GM18909 (cell line): ENCODE measurements around the gene ELF5.

Experiments used
- ATAC-seq: cut with Tn5 transposase; IDR thresholded peaks from one replicate; pipeline ENCODE4 v1.9.1; 2021; ENCODE audit warnings: mild to moderate bottlenecking; ENCODE audit not compliant: unreplicated experiment, poor library complexity

The ELF5 gene

DNA sequence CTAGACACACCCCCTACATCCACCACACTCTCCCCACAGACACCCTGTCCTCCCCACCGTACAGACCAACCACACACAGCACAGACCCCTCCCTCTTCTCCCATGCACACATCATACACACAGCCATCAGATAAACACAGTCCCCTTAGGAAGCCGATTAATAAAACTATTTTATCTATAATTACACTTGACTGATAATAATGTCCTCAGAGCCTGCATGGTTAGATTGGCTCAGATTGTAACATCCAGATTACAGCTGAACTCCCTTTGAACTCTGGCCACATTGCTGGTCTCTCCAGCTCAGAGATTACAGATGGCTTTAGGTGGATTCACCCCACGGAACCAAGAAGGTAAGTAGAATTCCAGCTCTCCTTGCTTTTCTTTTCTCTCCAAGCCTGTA lies 9.5 kb upstream of the ELF5 start:
- ATAC-seq = no peak

DNA sequence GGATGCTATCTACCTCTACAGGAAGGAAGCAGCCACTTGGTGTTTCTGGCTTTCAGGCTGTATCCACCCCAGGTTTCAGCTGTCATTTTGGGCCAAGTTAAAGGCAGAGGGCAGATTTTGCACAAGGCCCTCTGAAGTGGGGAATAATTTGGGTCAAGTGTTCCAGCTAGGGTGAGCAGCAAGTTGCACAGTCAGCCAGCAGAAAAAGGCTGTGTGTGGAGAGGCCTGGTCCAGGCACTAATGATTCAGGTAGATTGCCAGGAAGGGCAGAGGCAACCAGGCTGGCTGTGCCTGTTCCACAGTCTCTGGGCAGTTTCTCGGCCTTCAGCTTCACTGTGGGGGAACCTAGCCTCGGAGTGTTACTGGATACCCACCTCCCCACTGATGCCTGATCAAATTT lies 8.6 kb upstream of the ELF5 start:
- no peak for ATAC-seq

DNA sequence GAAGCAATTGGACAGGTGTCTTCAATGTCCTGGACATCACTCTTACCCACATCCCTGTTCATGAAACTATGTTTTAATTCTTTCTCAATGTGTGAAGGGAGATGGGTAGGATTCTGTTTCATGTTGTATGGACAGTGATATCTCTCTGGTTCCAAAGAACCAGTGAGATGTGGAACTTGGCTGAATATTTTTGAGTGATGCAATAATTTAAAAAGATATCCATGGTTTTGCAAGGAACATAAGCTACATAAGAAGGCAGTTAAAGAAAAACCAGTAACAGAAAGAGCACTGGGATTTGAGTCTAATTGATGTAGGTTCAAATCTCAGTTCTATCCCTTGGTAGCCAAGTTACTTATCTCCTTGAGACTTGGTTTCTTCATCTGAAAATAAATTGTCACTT lies 7.7 kb upstream of the ELF5 start:
- ATAC-seq = no peak

GRCh38 chr11:34519595-34520235 lies 6.1 kb upstream of the ELF5 start:
- no peak for ATAC-seq

DNA sequence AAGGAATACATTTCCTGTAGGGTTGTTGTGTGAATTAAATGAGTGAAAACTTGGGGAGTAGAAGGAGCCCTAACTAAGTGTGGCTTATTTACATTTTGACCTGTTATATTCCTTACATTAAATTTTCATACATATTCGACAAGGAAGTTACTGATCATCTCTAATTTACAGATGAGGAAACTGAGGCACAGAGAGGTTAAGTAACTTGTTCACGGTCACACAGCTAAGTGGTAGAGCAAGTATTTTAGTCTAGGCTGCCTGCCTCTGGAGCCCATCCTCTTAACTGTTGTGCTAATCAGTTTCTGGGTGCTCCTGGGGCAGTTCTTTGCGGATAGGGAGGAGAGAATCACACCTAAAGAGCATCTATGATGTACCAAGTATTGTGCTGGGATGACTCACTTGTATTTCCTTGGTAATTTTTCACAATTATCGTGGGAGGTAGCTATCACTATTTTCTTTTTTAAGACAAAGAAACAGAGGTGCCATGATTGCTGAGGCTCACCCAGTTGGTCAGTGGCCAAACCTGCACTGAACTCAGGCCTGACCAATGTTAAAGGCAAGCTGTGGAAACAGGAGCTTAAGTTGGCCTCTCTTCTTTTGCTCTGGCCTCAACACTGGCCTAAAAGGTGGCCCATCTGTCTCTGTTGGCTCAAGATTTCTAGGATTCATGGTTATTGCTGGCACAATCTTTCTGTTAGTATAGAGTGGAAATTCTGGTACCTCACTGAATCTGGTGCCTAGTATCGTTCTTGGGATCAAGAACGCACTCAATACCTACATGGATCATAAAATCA lies 2.9 kb upstream of the ELF5 start:
- ATAC-seq = no peak

- ATAC-seq = no peak
These were observed 1.0 kb upstream of the ELF5 start for GRCh38 chr11:34514597-34514996.

DNA sequence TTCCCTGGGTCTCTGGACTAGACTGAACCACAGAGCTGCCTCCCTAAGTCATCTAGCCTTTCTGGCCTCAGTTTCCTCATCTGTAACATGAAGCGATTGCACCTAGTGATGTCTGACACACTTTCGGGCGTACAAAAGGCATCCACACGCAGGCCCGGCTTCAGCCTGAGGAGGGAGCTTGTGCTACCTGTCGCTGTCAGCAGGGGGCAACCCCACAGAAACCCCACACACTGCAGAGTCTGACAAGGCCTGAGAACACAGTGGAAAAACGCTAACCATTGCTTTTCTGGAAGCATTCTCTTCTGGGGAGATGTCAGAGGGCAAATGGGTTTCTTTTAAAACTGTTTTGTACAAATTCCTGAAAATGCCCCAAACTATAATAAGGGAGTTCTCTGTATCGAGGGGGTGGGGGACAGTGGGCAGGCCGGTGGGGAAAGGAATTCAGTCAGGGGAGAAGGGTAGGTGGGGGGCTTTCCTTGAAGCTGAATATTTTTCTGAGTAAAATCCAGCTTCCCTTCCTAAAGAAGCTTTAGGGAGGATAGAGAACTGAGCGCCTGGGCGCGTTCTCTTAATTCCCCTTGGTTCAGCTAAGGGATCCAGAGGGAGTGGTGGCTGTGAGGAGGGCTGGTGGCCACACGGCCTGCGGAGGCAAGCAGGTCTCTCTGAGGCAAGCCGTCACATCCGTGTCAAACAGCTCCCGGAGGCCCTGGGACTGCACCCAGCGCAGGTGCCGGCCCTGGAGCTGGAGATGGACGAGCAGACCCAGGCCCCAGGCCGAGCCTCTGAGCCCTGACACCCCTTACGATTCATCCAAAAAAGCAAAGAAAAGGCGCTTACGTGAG lies 533 bp downstream of the ELF5 start:
- peak; percentile 90 for ATAC-seq

GRCh38 chr11:34510673-34511072 lies 2.9 kb downstream of the ELF5 start:
- no peak for ATAC-seq

GRCh38 chr11:34510218-34510617 lies 3.4 kb downstream of the ELF5 start:
- ATAC-seq = no peak

DNA sequence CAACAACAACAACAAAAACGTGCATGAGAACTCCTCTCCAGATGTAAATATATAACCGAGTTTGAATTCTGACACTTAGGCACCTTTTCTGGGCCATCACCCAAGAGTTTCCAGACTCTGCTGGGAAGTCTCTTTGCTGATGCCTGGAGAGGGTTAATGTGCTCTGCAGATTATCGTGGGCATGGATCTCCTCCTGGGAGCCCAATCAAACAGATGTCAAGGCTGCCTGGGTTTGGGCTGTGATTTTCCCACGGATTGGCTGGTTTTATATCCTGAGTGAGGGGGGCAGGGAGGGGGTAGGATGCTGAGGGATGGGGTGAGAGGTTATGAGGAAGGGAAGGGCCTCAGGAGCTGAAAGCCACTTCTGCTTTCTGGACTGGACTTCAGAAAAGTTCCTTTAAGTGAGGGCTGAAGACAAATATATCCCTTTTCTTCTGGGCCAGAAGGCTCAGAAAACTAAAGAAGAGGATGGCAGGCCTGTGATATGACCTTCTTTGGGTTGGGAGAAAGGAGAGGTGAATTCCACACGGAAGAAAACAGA lies 4.2 kb downstream of the ELF5 start:
- no peak for ATAC-seq

GRCh38 chr11:34508524-34508923 lies 5.1 kb downstream of the ELF5 start:
- ATAC-seq = no peak

DNA sequence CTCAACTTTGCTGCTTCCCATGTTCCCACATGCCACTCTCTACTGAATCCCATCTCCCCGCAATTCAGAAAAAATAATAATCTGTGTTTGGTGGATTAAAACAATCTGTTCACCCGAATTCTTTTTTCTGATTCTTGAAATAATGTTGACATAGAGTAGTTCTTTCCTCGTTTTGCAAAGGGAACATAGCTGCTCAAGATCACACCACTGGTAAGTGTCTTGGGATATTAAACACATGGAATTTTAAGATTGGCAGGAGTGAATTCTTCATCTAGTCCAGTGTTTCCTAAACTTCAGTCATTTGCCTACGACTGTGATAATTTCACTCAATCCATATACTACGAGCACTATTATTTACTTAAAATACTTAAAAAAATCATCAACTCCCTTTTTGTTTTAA lies 6.0 kb downstream of the ELF5 start:
- no peak for ATAC-seq

DNA sequence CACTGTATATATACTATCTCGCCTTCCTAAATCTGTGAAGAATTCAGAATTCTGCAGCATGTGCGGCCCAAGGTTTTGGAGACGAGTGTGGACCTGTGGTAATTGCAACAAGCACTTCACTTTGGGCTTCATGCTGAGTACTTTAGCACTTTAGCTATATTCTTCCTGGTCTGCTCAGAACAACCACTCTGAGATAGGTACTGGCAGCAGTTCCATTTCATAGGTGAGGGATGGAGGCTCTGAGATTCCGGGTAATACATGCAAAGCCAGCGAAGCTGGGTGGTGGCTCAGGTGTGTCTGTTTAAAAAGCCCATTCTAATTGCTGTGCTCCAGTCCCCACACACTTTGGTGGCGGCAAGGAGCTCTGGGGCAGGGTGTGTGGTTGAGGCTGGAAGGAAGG lies 6.4 kb downstream of the ELF5 start:
- ATAC-seq = no peak

DNA sequence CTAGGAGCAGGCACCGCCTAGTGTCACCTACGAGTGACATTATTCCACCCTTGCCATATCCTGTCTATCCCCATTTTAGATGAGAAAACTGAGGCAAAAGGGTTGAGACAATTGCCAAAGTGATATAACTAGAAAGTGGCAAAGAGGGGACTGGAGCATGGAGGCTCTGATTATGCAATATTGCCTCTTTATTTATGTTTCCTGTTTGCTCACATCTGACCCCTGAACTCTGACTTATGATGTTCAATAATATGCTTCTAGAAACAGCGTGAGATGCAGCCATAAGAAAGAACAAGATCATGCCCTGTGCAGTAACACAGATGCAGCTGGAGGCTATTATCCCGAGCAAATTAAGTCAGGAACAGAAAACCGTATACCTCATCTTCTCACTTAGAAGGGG lies 7.7 kb downstream of the ELF5 start:
- no peak for ATAC-seq

DNA sequence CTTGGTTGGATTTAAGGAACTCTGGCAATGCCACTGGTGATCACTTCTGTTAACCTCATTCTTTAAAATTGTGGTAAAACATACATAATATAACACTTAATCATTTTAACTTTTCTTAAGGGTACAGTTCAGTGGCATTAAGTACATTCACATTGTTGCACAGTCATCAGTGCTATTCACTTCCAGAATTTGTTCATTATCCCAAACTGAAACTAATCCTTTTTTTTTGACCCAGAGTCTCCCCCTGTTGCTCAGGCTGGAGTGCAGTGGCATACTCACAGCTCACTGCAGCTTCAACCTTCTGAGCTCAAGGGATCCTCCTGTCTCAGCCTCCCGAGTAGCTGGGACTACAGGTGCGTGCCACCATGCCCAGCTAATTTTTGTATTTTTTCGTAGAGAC lies 10.6 kb downstream of the ELF5 start:
- no peak for ATAC-seq

DNA sequence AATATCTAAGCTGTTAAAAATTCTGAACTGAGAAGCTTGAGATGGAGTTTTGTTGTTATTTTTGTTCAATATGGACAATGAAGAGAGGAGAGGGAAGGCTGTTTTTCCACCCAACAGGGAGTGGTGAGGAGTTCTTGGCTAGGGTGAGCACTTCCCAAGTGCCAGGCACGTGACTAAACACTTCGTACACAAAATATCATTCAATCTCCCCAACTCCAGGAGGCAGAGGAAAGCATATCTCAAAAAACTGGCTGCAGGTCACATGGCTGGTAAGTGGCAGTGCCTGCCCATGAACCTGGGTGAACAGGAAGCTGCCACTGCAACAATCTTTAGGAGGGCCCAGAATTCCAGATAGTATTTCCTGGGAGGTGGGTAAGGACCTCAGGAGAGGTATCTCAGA lies 11.6 kb downstream of the ELF5 start:
- no peak for ATAC-seq

- ATAC-seq = no peak
These were observed 12.1 kb downstream of the ELF5 start for GRCh38 chr11:34501500-34501899.

- ATAC-seq = no peak
These were observed 13.7 kb downstream of the ELF5 start for GRCh38 chr11:34499719-34500500.

GRCh38 chr11:34495724-34496377 lies 17.7 kb downstream of the ELF5 start:
- ATAC-seq = no peak

GRCh38 chr11:34495239-34495723 lies 18.3 kb downstream of the ELF5 start:
- no peak for ATAC-seq
